HepG2 (cell line): ENCODE data around the gene DNAJB2. TPM values are rescaled to one million over a fixed set of nuclear protein-coding genes. Genes with fewer than 3 reads are reported as not detected.

Experiments
- AFF4 ChIP-seq: sonication (generic); formaldehyde crosslinking; IDR thresholded peaks from 2 replicates; pipeline ENCODE4 v1.4.0; 2020; ENCODE audit warnings: missing genetic modification reagents
- DNMT3B ChIP-seq: conservative IDR thresholded peaks from 2 replicates; pipeline ENCODE4 v1.6.1; 2016; ENCODE audit warnings: missing biosample characterization, control low read depth
- THAP11 ChIP-seq: IDR thresholded peaks from 2 replicates; pipeline ENCODE4 v1.6.1; 2016; ENCODE audit warnings: missing biosample characterization, missing genetic modification reagents
- ZFP37 ChIP-seq: sonication (generic); formaldehyde crosslinking; IDR thresholded peaks from 2 replicates; pipeline ENCODE4 v1.4.0; 2020; ENCODE audit warnings: missing genetic modification reagents, borderline replicate concordance
- ZMAT5 ChIP-seq: sonication (generic); formaldehyde crosslinking; IDR thresholded peaks from 2 replicates; pipeline ENCODE4 v1.5.0; 2020; ENCODE audit warnings: mild to moderate bottlenecking, low read depth, missing genetic modification reagents, borderline replicate concordance
- ZNF121 ChIP-seq: sonication (generic); formaldehyde crosslinking; IDR thresholded peaks from 2 replicates; pipeline ENCODE4 v1.5.0; 2020; ENCODE audit warnings: mild to moderate bottlenecking, missing genetic modification reagents
- ZNF251 ChIP-seq: sonication (generic); formaldehyde crosslinking; IDR thresholded peaks from 2 replicates; pipeline ENCODE4 v1.9.0; 2021; ENCODE audit warnings: mild to moderate bottlenecking, missing genetic modification reagents
- ZNF703 ChIP-seq: sonication (generic); formaldehyde crosslinking; IDR thresholded peaks from 2 replicates; pipeline ENCODE4 v1.5.1; 2020; ENCODE audit warnings: missing genetic modification reagents, mild to moderate bottlenecking, moderate library complexity, borderline replicate concordance
- ZNF776 ChIP-seq: sonication (generic); formaldehyde crosslinking; IDR thresholded peaks from 2 replicates; pipeline ENCODE4 v1.4.0; 2020; ENCODE audit warnings: mild to moderate bottlenecking, missing genetic modification reagents
- ZNF788 ChIP-seq: sonication (generic); formaldehyde crosslinking; IDR thresholded peaks from 2 replicates; pipeline ENCODE4 v1.5.0; 2020; ENCODE audit warnings: mild to moderate bottlenecking, missing genetic modification reagents, borderline replicate concordance
- polyA plus RNA-seq, 8 experiments: library from polyadenylated mRNA; depleted of rRNA in 3 of 8; stranded (reverse) in 7 of 8; unstranded in 1 of 8; fragments of >200 nt; fragmentation: Illumina TruSeq in 4 of 8; extraction: Trizol in 4 of 8; gene quantifications; 2 replicates each; pipeline versions ENCODE4 v1.2.1 to v1.2.3, GENCODE V29; 2011 to 2016; ENCODE audit warnings: low read depth in 4 of 8, missing spikeins in 1 of 8, mixed read lengths in 1 of 8; ENCODE audit not compliant: insufficient read depth in 1 of 8
- total RNA-seq, 5 experiments: library from RNA; depleted of rRNA; stranded (reverse); fragments of >200 nt; fragmentation: Illumina TruSeq; extraction: Trizol; gene quantifications; 2 replicates each; pipeline ENCODE4 v1.2.3, GENCODE V29; 2016; ENCODE audit warnings: low read depth in 1 of 5
- TF ChIP-seq, protein P1 (sequence below): sonication (generic); formaldehyde crosslinking; IDR thresholded peaks from 2 replicates; pipeline ENCODE4 v1.4.0; 2020; ENCODE audit warnings: missing genetic modification reagents
- TF ChIP-seq, protein P2 (sequence below): IDR thresholded peaks from 2 replicates; pipeline ENCODE4 v1.6.1; 2016; ENCODE audit warnings: missing biosample characterization, missing genetic modification reagents, low read depth
- TF ChIP-seq, protein P3 (sequence below): sonication (generic); formaldehyde crosslinking; IDR thresholded peaks from 2 replicates; pipeline ENCODE4 v1.5.0; 2020; ENCODE audit warnings: mild to moderate bottlenecking, missing genetic modification reagents

DNAJB2 gene
- total and polyA plus RNA-seq, 2 of the 13 experiments (the other 11 are each of a cell fraction or from before 2014, with no cell fraction given) = 21.3 to 31.1 TPM

GRCh38 chr2:219294356-219295351 is 15.5 kb downstream of the DNAJB2 start (continued):
- TF ChIP-seq, protein P1, sequence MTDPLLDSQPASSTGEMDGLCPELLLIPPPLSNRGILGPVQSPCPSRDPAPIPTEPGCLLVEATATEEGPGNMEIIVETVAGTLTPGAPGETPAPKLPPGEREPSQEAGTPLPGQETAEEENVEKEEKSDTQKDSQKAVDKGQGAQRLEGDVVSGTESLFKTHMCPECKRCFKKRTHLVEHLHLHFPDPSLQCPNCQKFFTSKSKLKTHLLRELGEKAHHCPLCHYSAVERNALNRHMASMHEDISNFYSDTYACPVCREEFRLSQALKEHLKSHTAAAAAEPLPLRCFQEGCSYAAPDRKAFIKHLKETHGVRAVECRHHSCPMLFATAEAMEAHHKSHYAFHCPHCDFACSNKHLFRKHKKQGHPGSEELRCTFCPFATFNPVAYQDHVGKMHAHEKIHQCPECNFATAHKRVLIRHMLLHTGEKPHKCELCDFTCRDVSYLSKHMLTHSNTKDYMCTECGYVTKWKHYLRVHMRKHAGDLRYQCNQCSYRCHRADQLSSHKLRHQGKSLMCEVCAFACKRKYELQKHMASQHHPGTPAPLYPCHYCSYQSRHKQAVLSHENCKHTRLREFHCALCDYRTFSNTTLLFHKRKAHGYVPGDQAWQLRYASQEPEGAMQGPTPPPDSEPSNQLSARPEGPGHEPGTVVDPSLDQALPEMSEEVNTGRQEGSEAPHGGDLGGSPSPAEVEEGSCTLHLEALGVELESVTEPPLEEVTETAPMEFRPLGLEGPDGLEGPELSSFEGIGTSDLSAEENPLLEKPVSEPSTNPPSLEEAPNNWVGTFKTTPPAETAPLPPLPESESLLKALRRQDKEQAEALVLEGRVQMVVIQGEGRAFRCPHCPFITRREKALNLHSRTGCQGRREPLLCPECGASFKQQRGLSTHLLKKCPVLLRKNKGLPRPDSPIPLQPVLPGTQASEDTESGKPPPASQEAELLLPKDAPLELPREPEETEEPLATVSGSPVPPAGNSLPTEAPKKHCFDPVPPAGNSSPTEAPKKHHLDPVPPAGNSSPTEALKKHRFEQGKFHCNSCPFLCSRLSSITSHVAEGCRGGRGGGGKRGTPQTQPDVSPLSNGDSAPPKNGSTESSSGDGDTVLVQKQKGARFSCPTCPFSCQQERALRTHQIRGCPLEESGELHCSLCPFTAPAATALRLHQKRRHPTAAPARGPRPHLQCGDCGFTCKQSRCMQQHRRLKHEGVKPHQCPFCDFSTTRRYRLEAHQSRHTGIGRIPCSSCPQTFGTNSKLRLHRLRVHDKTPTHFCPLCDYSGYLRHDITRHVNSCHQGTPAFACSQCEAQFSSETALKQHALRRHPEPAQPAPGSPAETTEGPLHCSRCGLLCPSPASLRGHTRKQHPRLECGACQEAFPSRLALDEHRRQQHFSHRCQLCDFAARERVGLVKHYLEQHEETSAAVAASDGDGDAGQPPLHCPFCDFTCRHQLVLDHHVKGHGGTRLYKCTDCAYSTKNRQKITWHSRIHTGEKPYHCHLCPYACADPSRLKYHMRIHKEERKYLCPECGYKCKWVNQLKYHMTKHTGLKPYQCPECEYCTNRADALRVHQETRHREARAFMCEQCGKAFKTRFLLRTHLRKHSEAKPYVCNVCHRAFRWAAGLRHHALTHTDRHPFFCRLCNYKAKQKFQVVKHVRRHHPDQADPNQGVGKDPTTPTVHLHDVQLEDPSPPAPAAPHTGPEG (CRISPR knock-in tag) = peak; percentile 80; the same call in 1 of the 2 replicates
- TF ChIP-seq AFF4 (peak; percentile 77; the same call in 1 of the 2 replicates), ZNF776 (CRISPR knock-in tag) (peak; percentile 59; the same call in 1 of the 2 replicates), THAP11 (CRISPR knock-in tag) (peak; percentile 85), ZNF788 (CRISPR knock-in tag) (peak; percentile 93; the same call in 1 of the 2 replicates), ZFP37 (CRISPR knock-in tag) (no peak), ZNF121 (0 out of 2 replicates have a peak, but pooled peaks have one; percentile 17), DNMT3B (no peak), ZNF251 (CRISPR knock-in tag) (no peak), ZNF703 (no peak), ZMAT5 (CRISPR knock-in tag) (no peak)
- TF ChIP-seq, protein P2, sequence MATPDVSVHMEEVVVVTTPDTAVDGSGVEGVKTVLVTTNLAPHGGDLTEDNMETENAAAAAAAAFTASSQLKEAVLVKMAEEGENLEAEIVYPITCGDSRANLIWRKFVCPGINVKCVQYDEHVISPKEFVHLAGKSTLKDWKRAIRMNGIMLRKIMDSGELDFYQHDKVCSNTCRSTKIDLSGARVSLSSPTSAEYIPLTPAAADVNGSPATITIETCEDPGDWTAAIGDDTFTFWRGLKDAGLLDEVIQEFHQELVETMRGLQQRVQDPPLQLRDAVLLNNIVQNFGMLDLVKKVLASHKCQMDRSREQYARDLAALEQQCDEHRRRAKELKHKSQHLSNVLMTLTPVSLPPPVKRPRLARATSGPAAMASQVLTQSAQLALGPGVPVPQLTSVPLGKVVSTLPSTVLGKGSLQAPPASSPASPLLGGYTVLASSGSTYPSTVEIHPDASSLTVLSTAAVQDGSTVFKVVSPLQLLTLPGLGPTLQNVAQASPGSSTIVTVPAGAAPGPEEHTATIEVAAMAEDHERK (CRISPR knock-in tag) = no peak; the same call in 1 of the 2 replicates
- TF ChIP-seq, protein P3, sequence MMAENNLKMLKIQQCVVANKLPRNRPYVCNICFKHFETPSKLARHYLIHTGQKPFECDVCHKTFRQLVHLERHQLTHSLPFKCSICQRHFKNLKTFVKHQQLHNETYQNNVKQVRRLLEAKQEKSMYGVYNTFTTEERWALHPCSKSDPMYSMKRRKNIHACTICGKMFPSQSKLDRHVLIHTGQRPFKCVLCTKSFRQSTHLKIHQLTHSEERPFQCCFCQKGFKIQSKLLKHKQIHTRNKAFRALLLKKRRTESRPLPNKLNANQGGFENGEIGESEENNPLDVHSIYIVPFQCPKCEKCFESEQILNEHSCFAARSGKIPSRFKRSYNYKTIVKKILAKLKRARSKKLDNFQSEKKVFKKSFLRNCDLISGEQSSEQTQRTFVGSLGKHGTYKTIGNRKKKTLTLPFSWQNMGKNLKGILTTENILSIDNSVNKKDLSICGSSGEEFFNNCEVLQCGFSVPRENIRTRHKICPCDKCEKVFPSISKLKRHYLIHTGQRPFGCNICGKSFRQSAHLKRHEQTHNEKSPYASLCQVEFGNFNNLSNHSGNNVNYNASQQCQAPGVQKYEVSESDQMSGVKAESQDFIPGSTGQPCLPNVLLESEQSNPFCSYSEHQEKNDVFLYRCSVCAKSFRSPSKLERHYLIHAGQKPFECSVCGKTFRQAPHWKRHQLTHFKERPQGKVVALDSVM (CRISPR knock-in tag) = peak; percentile 81
